GM12872 (cell line): ENCODE results near the gene FAM236C.
"Not testable (repeated sequence)": the region's sequence is repeated elsewhere in the genome, so short reads cannot be mapped to it uniquely, and the experiment has no call there.

Experiments
- CTCF ChIP-seq: IDR thresholded peaks from 3 replicates; pipeline ENCODE4 v1.5.1; 2011; ENCODE audit warnings: low read depth, mild to moderate bottlenecking, low read length, moderate library complexity; ENCODE audit not compliant: insufficient read depth

FAM236C gene

GRCh38 chrX:72912315-72912714, at the start of gene FAM236C:
TSS of gene FAM236C (plus strand) at chrX:72912615. CDS start at chrX:72912715, 100 bp downstream.
- TF ChIP-seq CTCF, result not testable (repeated sequence)

GRCh38 chrX:72937906-72938305, 25.5 kb downstream of the FAM236C start, which contains the start of gene FAM236A:
TSS of gene FAM236A (plus strand) at chrX:72938206. CDS start at chrX:72938263, 57 bp downstream.
- not testable (repeated sequence) for TF ChIP-seq CTCF

GRCh38 chrX:72943819-72944169, 31.4 kb downstream of the FAM236C start, which contains the start of gene DMRTC1:
TSS of gene DMRTC1 (minus strand) at chrX:72943837. CDS start at chrX:72875694, 68,143 bp downstream.
- TF ChIP-seq CTCF, result not testable (repeated sequence)
